OCI-LY3 (cell line): Measurements from ENCODE around the gene KCNQ1.

Experiments used
- H2AFZ ChIP-seq: fragments of 200-600, 300-600 bp; shearing (Covaris generic); 2 replicates; pipeline ENCODE4 v1.6.0; 2014; ENCODE audit warnings: antibody characterized with exemption, low read depth, low read length
- H3K27ac ChIP-seq: fragments of 200-600, 300-600 bp; sonication (generic); 2 replicates; pipeline ENCODE4 v1.5.1; 2014; ENCODE audit warnings: mild to moderate bottlenecking, low read length, moderate library complexity, mixed read lengths
- H3K27me3 ChIP-seq: fragments of 200-600, 300-600 bp; sonication (generic); 2 replicates; pipeline ENCODE4 v1.6.1; 2014; ENCODE audit warnings: low read depth, low read length, mixed read lengths
- H3K36me3 ChIP-seq: fragments of 200-600, 300-600 bp; sonication (generic); replicated peaks from 2 replicates; pipeline ENCODE3; 2014; ENCODE audit warnings: low read depth, low read length, mixed read lengths
- H3K4me1 ChIP-seq: fragments of 300-600, 200-600 bp; sonication (generic); 2 replicates; pipeline ENCODE4 v1.6.1; 2014; ENCODE audit warnings: low read length, mixed read lengths
- H3K4me2 ChIP-seq: fragments of 200-600, 300-600 bp; sonication (generic); 2 replicates; pipeline ENCODE4 v1.6.1; 2014; ENCODE audit warnings: low read length, mixed read lengths
- H3K4me3 ChIP-seq: fragments of 300-600, 200-600 bp; sonication (generic); 2 replicates; pipeline ENCODE4 v1.5.1; 2014; ENCODE audit warnings: antibody characterized with exemption, mild to moderate bottlenecking, low read length, moderate library complexity
- H3K79me2 ChIP-seq: fragments of 300-600, 200-600 bp; shearing (Covaris generic); 2 replicates; pipeline ENCODE4 v1.6.1; 2014; ENCODE audit warnings: mild to moderate bottlenecking, low read length, mixed read lengths
- H3K9ac ChIP-seq: fragments of 300-600, 200-600 bp; shearing (Covaris generic); 2 replicates; pipeline ENCODE4 v1.6.0; 2014; ENCODE audit warnings: mild to moderate bottlenecking, low read length, moderate library complexity
- H3K9me3 ChIP-seq: fragments of 200-600, 300-600 bp; shearing (Covaris generic); 2 replicates; pipeline ENCODE4 v1.6.1; 2014; ENCODE audit warnings: low read length, mixed read lengths; ENCODE audit not compliant: insufficient read depth
- H4K20me1 ChIP-seq: fragments of 200-600, 300-600 bp; sonication (generic); 2 replicates; pipeline ENCODE4 v1.6.1; 2016; ENCODE audit warnings: low read length, mixed read lengths; ENCODE audit not compliant: insufficient read depth
- EZH2phosphoT487 ChIP-seq: fragments of 200-600 bp; shearing (Covaris generic); IDR thresholded peaks from 2 replicates; pipeline ENCODE4 v1.6.1; 2018; ENCODE audit warnings: antibody characterized with exemption, mixed run types, low read depth
- TF ChIP-seq, protein P1 (sequence below): fragments of 200-600, 300-600 bp; sonication (generic); IDR thresholded peaks from 2 replicates; pipeline ENCODE4 v1.5.1; 2014; ENCODE audit warnings: antibody characterized with exemption, low read length, low read depth

KCNQ1 gene

GRCh38 chr11:2777871-2778629 lies 333.2 kb downstream of the KCNQ1 start:
- peaks cover 7% of the 10 kb centered on the region for H3K27me3 ChIP-seq
- no peaks in the 10 kb centered on the region for H3K36me3 ChIP-seq
- H3K27ac ChIP-seq: no peak overlapping the region
- H3K4me3 ChIP-seq: no peak overlapping the region
- H3K4me2 ChIP-seq: no peak overlapping the region
- H2AFZ ChIP-seq: no peak overlapping the region
- H4K20me1 ChIP-seq: no peaks in the 10 kb centered on the region
- no peak overlapping the region for H3K9ac ChIP-seq
- no peaks in the 10 kb centered on the region for H3K9me3 ChIP-seq
- H3K79me2 ChIP-seq: no peaks in the 10 kb centered on the region
- TF ChIP-seq EZH2phosphoT487: no peak
- TF ChIP-seq, protein P1, sequence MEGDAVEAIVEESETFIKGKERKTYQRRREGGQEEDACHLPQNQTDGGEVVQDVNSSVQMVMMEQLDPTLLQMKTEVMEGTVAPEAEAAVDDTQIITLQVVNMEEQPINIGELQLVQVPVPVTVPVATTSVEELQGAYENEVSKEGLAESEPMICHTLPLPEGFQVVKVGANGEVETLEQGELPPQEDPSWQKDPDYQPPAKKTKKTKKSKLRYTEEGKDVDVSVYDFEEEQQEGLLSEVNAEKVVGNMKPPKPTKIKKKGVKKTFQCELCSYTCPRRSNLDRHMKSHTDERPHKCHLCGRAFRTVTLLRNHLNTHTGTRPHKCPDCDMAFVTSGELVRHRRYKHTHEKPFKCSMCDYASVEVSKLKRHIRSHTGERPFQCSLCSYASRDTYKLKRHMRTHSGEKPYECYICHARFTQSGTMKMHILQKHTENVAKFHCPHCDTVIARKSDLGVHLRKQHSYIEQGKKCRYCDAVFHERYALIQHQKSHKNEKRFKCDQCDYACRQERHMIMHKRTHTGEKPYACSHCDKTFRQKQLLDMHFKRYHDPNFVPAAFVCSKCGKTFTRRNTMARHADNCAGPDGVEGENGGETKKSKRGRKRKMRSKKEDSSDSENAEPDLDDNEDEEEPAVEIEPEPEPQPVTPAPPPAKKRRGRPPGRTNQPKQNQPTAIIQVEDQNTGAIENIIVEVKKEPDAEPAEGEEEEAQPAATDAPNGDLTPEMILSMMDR: no peak
- H3K4me1 ChIP-seq: no peaks in the 10 kb centered on the region

GRCh38 chr11:2778630-2779498 lies 334.1 kb downstream of the KCNQ1 start:
- H3K4me2 ChIP-seq: no peak overlapping the region
- H3K27me3 ChIP-seq: no peaks in the 10 kb centered on the region
- H4K20me1 ChIP-seq: no peaks in the 10 kb centered on the region
- TF ChIP-seq, protein P1: no peak
- TF ChIP-seq EZH2phosphoT487: no peak
- H3K4me1 ChIP-seq: no peaks in the 10 kb centered on the region
- no peaks in the 10 kb centered on the region for H3K36me3 ChIP-seq
- no peak overlapping the region for H3K4me3 ChIP-seq
- no peak overlapping the region for H3K27ac ChIP-seq
- no peak overlapping the region for H3K9ac ChIP-seq
- H3K79me2 ChIP-seq: no peaks in the 10 kb centered on the region
- H3K9me3 ChIP-seq: no peaks in the 10 kb centered on the region
- no peak overlapping the region for H2AFZ ChIP-seq

DNA sequence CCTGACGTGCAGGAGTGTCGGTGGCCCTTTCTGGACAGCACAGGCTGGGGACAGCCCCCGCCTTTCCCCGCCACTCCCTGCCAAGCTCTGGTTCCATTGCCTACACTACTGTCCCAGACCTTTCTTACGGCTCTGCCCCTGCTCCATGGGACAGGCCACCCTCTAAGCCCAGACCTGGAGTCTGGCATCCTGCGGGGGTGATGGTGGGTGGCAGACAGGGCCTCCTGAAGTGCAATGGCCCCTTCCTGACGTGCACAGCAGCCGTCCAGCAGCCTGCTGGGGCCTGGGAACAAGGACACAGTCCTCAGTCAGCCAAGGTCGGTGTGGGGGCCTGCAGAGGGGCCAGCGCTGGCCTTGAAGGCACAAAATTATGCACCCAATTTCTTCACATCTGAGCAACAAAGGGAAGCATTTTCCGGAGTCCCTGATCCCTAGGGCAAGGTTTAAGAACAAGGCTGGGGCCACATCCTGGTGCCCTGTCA lies 334.7 kb downstream of the KCNQ1 start:
- Histone ChIP-seq H2AFZ (no peak overlapping the region), H3K4me3 (no peak overlapping the region), H4K20me1 (no peaks in the 10 kb centered on the region), H3K79me2 (no peaks in the 10 kb centered on the region), H3K9ac (no peak overlapping the region), H3K27me3 (no peaks in the 10 kb centered on the region), H3K36me3 (no peaks in the 10 kb centered on the region), H3K4me2 (no peak overlapping the region), H3K4me1 (no peaks in the 10 kb centered on the region), H3K9me3 (no peaks in the 10 kb centered on the region), H3K27ac (no peak overlapping the region)
- no peak for TF ChIP-seq EZH2phosphoT487
- TF ChIP-seq, protein P1: no peak
